ENCODE data around the gene ZFYVE28.
"Not testable (repeated sequence)": the region's sequence is repeated elsewhere in the genome, so short reads cannot be mapped to it uniquely, and the experiment has no call there.

ZFYVE28 gene

DNA sequence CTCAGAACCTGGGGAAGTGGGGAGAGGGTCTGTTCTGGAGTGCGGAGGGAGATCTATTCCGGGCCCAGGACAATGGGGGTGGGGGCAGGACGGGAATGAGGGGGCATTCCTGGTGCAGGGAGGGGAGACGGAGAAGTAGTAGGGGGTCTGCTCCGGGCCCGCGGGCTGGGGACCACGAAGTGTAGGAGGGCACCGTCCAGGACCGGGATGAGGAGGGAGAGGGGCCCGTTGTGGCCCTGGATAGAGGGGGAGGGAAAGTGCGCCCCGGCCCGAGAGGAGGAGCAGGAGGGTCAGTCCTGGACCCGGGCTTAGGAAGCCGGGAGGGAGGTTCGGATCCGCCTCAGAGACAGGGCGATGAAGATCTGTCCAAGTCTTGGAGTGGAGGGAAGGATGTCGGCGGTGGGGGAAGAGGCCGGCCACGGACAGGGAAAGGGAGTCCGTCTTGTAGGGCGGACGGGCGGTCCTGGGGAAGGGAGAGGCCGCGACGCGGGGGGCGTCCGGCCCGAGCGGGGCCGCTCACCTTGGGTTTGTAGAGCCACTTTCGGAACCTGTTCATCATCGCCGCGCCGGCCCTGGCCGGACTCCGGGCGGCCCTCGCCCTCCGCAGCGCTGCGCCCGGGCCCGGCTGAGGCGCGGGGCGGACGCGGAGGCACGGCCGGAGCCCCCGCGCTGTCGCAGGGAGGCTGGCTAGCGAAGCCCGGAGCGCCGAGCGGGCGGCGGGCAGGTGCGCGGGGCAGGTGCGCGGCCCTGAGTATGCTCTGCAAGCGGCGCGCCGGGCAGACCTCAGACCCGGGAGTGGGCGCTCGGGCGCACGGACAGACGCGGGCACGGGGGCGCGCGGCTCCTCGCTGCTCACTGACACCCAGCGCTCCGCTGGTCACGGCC lies at the start of gene ZFYVE28:
Gene ZFYVE28, minus strand, starts transcription at position 881 of the 885 bp plus-strand sequence. Its CDS starts 322 bp downstream, at position 559.
- DNase-seq, result no peak

- not testable (repeated sequence) for DNase-seq
Observed at GRCh38 chr4:2465544-2465943, 47.1 kb upstream of the ZFYVE28 start.

DNA sequence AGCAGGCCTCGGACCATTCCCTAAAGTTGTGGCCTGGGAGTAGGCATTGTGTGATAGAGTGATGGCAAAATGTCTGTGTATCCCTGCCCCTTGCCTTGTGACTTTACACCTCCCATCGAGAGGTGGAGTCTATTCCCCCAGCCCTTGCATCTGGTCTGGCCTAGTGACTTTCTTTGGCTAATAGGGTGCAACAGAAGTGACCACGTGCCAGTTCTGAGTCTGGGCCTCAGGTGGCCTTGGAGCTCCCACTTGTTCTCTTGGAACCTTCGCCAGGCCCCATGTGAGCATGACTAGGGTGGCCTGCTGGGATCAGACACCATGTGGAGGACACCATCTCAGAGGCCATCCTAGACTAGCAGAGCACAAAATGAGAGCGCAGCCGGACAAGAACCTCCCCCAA lies 46.6 kb upstream of the ZFYVE28 start:
- no peak for DNase-seq

DNA sequence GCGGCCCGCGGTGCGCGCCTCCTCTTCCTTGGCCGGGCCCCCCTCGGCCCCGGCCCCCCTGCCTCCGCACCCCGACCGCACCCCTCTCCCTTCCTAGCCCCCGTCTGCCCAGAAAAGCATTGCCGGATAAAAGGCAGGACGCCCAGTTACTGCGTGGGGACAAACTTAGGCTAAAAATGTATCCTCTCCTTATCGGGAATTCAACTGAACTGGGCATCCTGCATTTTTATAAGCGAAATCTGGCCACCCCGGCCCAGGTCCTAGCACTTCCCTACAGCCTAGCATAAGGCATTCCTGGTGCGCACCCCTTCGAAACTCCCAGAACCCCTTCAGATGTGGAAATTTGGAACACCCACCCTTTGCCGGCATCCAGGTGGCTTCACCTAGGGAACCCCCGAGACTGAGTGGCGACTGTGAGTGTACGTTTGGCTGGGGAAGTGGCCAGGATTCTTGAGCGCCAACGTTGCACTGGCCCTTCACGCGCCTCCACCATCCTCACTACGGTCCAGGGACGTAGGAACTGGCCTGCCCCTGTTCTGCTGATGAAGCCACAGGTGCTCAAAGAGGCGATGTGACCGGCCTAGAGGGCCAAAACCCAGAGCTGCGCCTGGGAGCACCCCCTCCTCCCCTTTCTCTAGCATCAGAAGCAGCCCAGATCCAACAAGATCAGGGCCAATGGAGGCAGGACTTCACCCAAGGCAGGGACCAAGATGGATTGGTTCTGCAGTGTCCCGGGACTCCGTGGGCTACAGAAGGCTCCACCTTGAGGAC lies 44.7 kb upstream of the ZFYVE28 start:
- DNase-seq, result no peak

GRCh38 chr4:2462218-2462991 lies 44.0 kb upstream of the ZFYVE28 start:
- DNase-seq, result peak; percentile 59

DNA sequence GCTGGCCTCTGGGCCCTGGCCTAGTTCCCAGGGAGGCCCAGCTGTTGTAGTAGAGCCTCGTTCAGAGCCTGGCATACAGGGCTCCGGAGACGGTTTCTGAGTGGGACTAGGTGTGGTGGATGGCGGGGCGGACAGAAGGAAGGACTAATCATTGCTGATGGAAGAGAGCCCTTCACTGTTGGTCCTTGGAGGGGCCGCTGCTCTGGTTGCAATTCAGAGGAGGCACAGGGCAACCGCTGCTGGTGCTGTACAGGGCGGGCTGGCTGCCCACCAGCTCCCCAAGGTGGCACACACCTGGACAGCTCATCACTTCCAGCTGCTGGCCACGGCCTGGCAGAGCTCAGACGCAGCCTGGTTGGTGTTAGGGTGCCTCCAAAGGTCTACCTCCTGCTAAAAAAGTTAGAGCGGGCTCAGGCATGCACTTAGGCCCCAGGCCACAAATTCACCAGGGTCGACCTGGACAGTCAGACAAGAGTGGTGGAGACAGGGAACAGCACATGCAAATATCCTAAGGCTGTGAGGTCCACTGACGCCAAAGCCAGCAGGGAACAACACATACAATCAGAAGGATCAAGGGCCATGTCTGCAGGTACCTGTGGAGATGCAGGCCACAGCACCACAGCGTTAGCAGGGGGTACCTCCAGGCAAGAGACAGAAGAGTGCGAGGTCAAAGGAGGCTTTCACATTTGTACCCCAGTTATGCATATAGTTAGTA lies 43.0 kb upstream of the ZFYVE28 start:
- no peak for DNase-seq

DNA sequence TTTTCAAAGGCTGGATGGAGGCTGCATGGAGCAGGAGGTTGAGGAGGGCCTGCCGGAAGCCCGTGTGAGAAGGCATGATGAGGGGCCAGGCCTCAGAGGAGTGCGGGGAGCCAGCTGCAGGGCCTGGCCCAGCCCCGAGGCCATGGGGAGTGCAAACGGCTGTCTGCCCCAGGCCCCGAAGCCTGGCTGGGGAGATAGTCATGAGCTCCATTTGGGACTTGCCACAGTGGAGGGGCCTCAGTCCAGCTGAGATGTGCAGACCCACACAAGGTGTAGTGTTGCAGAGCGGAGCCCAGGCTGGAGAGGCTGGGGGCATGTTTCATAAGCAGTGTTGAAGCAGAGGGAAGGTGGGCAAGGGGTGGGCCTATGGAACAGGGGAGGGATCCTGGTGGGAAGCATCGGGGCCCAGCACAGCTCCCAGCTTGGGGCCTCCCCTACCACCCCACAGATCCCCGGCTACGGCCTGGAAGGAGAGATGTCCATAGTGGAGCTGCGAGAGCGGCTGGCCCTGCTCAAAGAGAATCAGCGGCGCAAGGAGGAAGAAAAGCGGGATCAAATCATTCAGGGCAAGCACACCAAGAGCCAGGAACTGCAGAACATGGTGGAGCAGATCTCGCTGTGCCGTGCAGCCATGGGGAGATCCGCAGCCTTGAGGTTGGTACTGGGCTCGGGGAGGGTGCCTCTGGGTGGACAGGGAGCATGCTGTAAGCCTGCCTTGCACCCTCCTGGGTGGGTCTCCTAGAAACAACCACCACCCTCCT lies 41.3 kb upstream of the ZFYVE28 start:
- DNase-seq, result no peak

DNA sequence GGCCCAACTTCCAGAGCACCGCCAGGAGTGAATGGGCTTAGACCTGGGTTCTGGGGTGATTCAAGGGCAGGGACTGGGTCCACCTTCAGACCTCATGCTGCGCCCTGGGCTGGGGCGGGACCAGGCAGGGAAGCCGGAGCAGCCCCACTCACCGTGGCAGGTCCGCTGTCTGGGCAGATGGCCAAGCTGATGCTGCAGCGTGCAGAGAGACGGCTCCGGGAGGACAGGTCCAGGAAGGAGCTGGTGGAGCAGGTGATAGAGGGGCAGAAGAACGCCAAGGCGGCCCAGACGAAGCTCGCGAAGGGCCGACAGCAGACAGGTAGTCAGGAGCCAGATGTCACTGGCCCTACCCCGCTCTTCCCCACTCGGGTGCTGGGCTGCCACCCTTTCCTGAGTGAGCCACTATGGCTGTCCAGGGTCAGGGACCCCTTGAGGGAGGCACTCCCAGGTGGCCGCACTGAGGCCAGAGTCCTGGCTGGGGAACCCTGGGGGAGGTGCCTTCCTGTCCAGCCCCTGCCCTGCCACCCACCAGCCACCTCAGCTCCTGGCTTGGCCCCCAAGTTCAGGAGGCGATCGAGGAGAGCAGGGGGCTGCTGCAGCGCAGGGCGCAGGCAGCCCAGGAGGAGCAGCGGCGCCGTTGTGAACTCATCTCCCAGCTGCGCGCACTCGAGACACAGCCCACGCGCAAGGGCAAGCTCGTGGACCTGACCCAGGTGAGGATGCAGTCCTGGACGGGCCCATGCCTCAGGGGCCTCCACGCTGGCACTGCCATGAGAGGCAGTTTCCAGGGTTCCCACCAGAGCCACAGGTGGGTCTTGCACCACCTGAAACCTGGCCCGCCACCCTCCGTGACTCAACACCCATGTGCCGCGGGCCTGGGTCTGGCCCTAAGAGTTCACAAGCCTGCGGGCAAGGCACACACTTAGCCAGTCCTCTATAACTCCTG lies 40.4 kb upstream of the ZFYVE28 start:
- no peak for DNase-seq

DNA sequence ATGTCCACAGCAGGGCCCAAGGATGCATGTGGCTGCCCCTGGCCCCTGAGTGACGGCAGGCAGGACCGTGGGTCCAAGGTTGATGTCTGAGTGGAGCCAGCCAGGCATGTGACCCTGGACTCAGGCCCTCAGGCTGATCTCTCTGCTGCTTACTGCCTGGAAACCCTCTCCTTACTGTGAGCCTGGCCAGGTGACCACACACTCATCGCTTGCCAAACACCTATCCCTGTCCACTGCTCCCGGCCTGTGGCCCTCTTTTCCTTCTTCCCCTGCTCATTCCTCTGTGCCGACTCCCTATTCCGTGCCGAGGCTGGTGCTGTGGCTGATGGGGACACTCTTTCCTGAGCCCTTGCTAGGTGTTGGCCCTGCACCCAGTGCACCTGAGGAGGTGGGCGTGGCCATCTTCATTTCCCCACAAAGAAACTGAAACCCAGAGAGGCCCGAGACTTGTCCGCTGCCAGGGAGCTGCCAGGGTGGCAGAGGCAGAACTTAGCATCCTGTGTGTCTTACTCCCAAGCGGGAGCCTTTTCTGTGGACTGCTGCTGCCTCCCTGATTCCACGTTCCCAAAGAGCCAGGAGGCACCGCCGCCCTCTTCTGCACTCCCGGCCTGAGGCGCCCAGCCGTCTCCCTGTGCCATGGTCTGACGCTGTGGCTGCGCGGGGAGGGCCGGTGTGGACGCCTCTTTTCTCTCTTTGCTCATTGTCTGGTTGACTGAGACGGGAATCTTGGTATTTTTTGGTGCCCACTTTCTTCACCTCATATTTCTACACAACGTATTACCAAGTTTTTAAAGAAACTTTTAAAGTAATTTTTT lies 39.2 kb upstream of the ZFYVE28 start:
- DNase-seq, result no peak

- no peak for DNase-seq
Observed at GRCh38 chr4:2451821-2452785, 33.7 kb upstream of the ZFYVE28 start.

DNA sequence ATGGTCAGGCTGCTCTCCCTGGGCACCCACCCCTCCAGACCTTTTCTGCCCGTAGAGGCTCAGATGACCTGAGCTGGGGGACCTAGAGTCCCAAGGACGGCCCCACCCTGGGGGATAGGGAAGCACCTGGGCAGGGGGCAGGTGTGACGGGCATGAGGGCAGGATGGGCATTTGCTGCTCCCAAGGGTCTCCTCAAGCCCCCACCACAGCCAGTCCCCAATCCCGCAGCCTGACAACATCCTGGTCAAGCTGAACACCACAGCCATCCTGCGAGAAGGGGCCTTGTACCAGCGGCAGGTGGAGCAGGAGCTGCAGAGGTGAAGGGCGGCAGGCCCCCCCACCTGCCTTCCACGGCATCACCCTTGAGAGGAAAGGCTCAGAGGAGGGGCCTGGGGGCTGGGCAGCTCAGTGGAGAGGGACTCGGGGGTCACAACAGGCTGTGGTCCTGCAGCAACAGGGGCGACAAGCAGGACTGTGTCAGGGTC lies 32.6 kb upstream of the ZFYVE28 start:
- DNase-seq, result no peak

DNA sequence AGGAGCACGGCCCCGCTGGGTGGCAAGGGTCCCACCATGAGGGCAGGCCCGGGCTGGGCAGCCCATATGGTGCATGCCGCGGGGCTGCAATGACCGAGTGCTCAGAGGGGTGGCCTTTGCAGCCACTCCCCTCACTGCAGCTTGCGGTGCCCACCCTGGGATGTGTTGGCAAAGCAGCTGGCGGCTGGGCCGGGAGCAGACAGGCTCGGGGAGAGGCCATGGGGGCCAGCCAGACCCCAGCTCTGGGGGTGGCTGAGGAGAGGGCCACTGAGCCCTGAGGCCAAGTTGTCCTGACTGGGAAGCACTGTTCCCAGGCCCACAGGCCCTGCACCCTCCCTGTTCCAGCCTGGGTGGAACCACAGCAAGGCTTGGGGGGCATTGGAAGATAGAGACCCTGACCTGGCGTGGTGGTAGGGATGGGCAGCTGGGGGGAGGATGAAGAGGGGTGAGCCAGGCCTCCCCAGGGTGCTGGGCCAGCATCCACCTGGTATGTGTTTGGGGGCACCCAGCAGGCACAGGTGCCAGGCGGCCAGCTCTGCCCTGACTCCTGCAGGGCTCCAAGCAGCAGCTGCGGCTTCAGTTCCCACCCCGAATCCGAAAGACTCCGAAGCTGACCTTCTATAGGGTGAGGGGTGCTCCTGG lies 32.1 kb upstream of the ZFYVE28 start:
- DNase-seq, result no peak

GRCh38 chr4:2449511-2450392 lies 31.3 kb upstream of the ZFYVE28 start:
- no peak for DNase-seq

DNA sequence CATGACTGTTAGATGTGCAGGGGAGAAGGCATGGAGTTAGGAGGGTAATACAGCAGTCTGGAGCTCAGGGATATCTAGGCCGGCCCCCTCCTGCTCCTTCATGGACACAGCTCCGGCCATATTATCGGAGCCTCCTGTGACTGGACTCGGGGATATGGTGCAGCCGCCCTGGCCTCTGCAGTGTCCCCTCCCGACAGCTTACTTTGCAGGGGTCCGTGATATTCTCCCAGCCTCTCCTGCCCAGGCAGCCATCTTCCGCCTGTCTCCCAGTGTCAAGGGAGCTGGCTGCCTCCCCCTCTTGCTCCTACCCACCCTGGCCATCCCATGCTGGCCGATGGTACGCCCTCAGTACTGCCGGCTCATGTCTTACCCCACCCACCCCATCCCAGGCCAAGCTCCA lies 30.6 kb upstream of the ZFYVE28 start:
- no peak for DNase-seq

- DNase-seq, result no peak
Observed at GRCh38 chr4:2448589-2448988, 30.1 kb upstream of the ZFYVE28 start.
